HL-60 (cell line): ENCODE measurements around the gene RICTOR.
A peak's percentile ranks its signal among the peaks of the same experiment; 100 is the strongest.
"Not testable (repeated sequence)": the region's sequence is repeated elsewhere in the genome, so short reads cannot be mapped to it uniquely, and the experiment has no call there.

Experiments
- DNase-seq, 2 experiments: peaks; one replicate each; pipeline ENCODE4 v3.0.0-alpha.2; 2010 to 2020; ENCODE audit warnings: low read depth in 1 of 2, low spot score in 1 of 2
- H3K27ac ChIP-seq: fragments of 250-450 bp; sonication (Bioruptor Pico); replicated peaks from 2 replicates; pipeline ENCODE4 v1.5.1; 2020; ENCODE audit warnings: mild to moderate bottlenecking, moderate library complexity
- H3K27me3 ChIP-seq: fragments of 250-450 bp; sonication (Bioruptor Pico); 2 replicates; pipeline ENCODE4 v1.5.1; 2021; ENCODE audit warnings: mild to moderate bottlenecking, moderate library complexity; ENCODE audit not compliant: insufficient read depth, poor library complexity, severe bottlenecking
- H3K4me3 ChIP-seq: replicated peaks from 2 replicates; pipeline ENCODE4 v1.5.1; 2011; ENCODE audit warnings: mild to moderate bottlenecking, control low read depth, low read length; ENCODE audit not compliant: insufficient read depth
- CTCF ChIP-seq: IDR thresholded peaks from one replicate; pipeline ENCODE4 v1.5.1; 2011; ENCODE audit warnings: low read length, control low read depth, inconsistent platforms; ENCODE audit not compliant: insufficient read depth
- GABPA ChIP-seq: IDR thresholded peaks from 2 replicates; pipeline ENCODE4 v1.6.1; 2012; ENCODE audit warnings: low read depth
- POLR2AphosphoS5 ChIP-seq: IDR thresholded peaks from 2 replicates; pipeline ENCODE4 v1.6.1; 2012; ENCODE audit warnings: low read depth
- REST ChIP-seq: IDR thresholded peaks from 2 replicates; pipeline ENCODE4 v1.6.1; 2012; ENCODE audit warnings: low read depth; ENCODE audit not compliant: insufficient replicate concordance
- SPI1 ChIP-seq: IDR thresholded peaks from 2 replicates; pipeline ENCODE4 v1.6.1; 2012; ENCODE audit warnings: low read depth, mild to moderate bottlenecking, borderline replicate concordance

RICTOR gene

GRCh38 chr5:38997591-38997990, 76.6 kb downstream of the RICTOR start:
- Histone ChIP-seq H3K4me3 (no peak overlapping the region), H3K27me3 (no peaks in the 10 kb centered on the region), H3K27ac (no peak overlapping the region)
- DNase-seq = no peak
- TF ChIP-seq REST (no peak), POLR2AphosphoS5 (no peak), GABPA (no peak), CTCF (no peak), SPI1 (no peak)

GRCh38 chr5:38996123-38996522, 78.1 kb downstream of the RICTOR start:
- no peaks in the 10 kb centered on the region for H3K27me3 ChIP-seq
- no peak for DNase-seq
- H3K27ac ChIP-seq = no peak overlapping the region
- no peak overlapping the region for H3K4me3 ChIP-seq
- TF ChIP-seq POLR2AphosphoS5 (no peak), SPI1 (no peak), CTCF (no peak), GABPA (no peak), REST (no peak)

GRCh38 chr5:38994324-38994927, 79.8 kb downstream of the RICTOR start:
- Histone ChIP-seq H3K27me3 (no peaks in the 10 kb centered on the region), H3K4me3 (no peak overlapping the region), H3K27ac (no peak overlapping the region)
- DNase-seq = peak in 1 of 2 experiments; percentile 36
- no peak for TF ChIP-seq CTCF
- no peak for TF ChIP-seq SPI1
- no peak for TF ChIP-seq POLR2AphosphoS5
- no peak for TF ChIP-seq REST
- no peak for TF ChIP-seq GABPA

GRCh38 chr5:38989974-38990719, 84.1 kb downstream of the RICTOR start:
- H3K27ac ChIP-seq, H3K4me3 ChIP-seq, DNase-seq, H3K27me3 ChIP-seq: not testable (repeated sequence)
